Thoracic aorta (tissue), 2 donors: ENCODE results near the gene SWAP70. TPM values are rescaled to one million over a fixed set of nuclear protein-coding genes. Genes with fewer than 3 reads are reported as not detected.

Experiments used
- ATAC-seq: fragments of 150-250 bp; one replicate; pipeline ENCODE4 v1.8.0; 2017; ENCODE audit warnings: low read depth; ENCODE audit not compliant: insufficient number of reproducible peaks, low FRiP score
- DNase-seq: peaks from one replicate; pipeline ENCODE4 v3.0.0-alpha.2; 2020; ENCODE audit warnings: low spot score
- H3K27ac ChIP-seq, 2 donors: fragments of 200-600 bp; sonication (generic); 1 replicate in 1 of 2; 2 replicates in 1 of 2; pipeline ENCODE4 v1.5.1; 2016; ENCODE audit warnings: mild to moderate bottlenecking in 2 of 2, moderate library complexity in 2 of 2
- H3K27me3 ChIP-seq: fragments of 200-600 bp; sonication (generic); replicated peaks from 2 replicates; pipeline ENCODE4 v1.6.0; 2016; ENCODE audit warnings: mild to moderate bottlenecking; ENCODE audit not compliant: insufficient read depth
- H3K36me3 ChIP-seq: fragments of 200-600 bp; sonication (generic); one replicate; pipeline ENCODE4 v1.5.1; 2016
- H3K4me1 ChIP-seq, 2 donors: fragments of 200-600 bp; sonication (generic); 1 replicate in 1 of 2; 2 replicates in 1 of 2; pipeline versions ENCODE4 v1.5.1 to v1.6.0; 2016; ENCODE audit warnings: low read depth in 2 of 2, mild to moderate bottlenecking in 1 of 2; ENCODE audit not compliant: control insufficient read depth in 1 of 2
- H3K4me3 ChIP-seq: fragments of 200-600 bp; sonication (generic); 2 replicates; pipeline ENCODE4 v1.5.1; 2016; ENCODE audit warnings: mild to moderate bottlenecking
- H3K9me3 ChIP-seq: fragments of 200-600 bp; sonication (generic); 2 replicates; pipeline ENCODE4 v1.5.1; 2016
- CTCF ChIP-seq: fragments of 200-600 bp; sonication (generic); IDR thresholded peaks from one replicate; pipeline ENCODE4 v1.5.1; 2019; ENCODE audit warnings: antibody characterized with exemption
- total RNA-seq, 2 donors: library from RNA; depleted of rRNA; stranded (reverse); fragments of >200 nt; gene quantifications; one replicate each; pipeline versions ENCODE4 v1.1.0 to v1.2.3, GENCODE V29; 2016

SWAP70 gene
- total RNA-seq, 2 donors from 2014 or later = 33.4 to 64.6 TPM

GRCh38 chr11:9639099-9639498, 24.8 kb upstream of the SWAP70 start:
- Histone ChIP-seq H3K4me3 (no peak overlapping the region), H3K27me3 (no peaks in the 10 kb centered on the region), H3K27ac (no peak overlapping the region), H3K4me1 (no peaks in the 10 kb centered on the region), H3K9me3 (no peaks in the 10 kb centered on the region), H3K36me3 (no peaks in the 10 kb centered on the region)
- ATAC-seq (no peak), DNase-seq (no peak)
- no peak for TF ChIP-seq CTCF

GRCh38 chr11:9639985-9640384, 23.9 kb upstream of the SWAP70 start:
- no peak overlapping the region for H3K27ac ChIP-seq
- DNase-seq (no peak), ATAC-seq (no peak)
- H3K36me3 ChIP-seq = no peaks in the 10 kb centered on the region
- no peaks in the 10 kb centered on the region for H3K9me3 ChIP-seq
- H3K4me3 ChIP-seq = no peak overlapping the region
- TF ChIP-seq CTCF = no peak
- H3K27me3 ChIP-seq = no peaks in the 10 kb centered on the region
- H3K4me1 ChIP-seq = no peaks in the 10 kb centered on the region

- H3K27me3 ChIP-seq = no peaks in the 10 kb centered on the region
- no peaks in the 10 kb centered on the region for H3K9me3 ChIP-seq
- H3K4me3 ChIP-seq = no peak overlapping the region
- DNase-seq = no peak
- H3K36me3 ChIP-seq = no peaks in the 10 kb centered on the region
- TF ChIP-seq CTCF = no peak
- ATAC-seq = no peak
- no peaks in the 10 kb centered on the region for H3K4me1 ChIP-seq
- H3K27ac ChIP-seq = no peak overlapping the region
Measured at GRCh38 chr11:9642894-9643293, 21.0 kb upstream of the SWAP70 start.

GRCh38 chr11:9643751-9644150, 20.1 kb upstream of the SWAP70 start:
- Histone ChIP-seq H3K27ac (no peak overlapping the region), H3K9me3 (no peaks in the 10 kb centered on the region), H3K4me1 (no peaks in the 10 kb centered on the region), H3K4me3 (no peak overlapping the region), H3K36me3 (no peaks in the 10 kb centered on the region), H3K27me3 (no peaks in the 10 kb centered on the region)
- ATAC-seq (no peak), DNase-seq (no peak)
- TF ChIP-seq CTCF = no peak

- TF ChIP-seq CTCF = no peak
- H3K4me3 ChIP-seq = no peak overlapping the region
- no peak for ATAC-seq
Measured at GRCh38 chr11:9645881-9646280, 18.0 kb upstream of the SWAP70 start.

More at GRCh38 chr11:9645881-9646280, 18.0 kb upstream of the SWAP70 start:
- H3K36me3 ChIP-seq = no peaks in the 10 kb centered on the region
- no peaks in the 10 kb centered on the region for H3K4me1 ChIP-seq
- H3K27ac ChIP-seq = no peak overlapping the region
- H3K27me3 ChIP-seq = no peaks in the 10 kb centered on the region
- no peak for DNase-seq
- no peaks in the 10 kb centered on the region for H3K9me3 ChIP-seq
